GM18498 (cell line): ENCODE results near the gene RND1.

Experiments used
- ATAC-seq: cut with Tn5 transposase; IDR thresholded peaks from one replicate; pipeline ENCODE4 v1.9.1; 2021; ENCODE audit warnings: mild to moderate bottlenecking, moderate library complexity; ENCODE audit not compliant: unreplicated experiment

Gene RND1

DNA sequence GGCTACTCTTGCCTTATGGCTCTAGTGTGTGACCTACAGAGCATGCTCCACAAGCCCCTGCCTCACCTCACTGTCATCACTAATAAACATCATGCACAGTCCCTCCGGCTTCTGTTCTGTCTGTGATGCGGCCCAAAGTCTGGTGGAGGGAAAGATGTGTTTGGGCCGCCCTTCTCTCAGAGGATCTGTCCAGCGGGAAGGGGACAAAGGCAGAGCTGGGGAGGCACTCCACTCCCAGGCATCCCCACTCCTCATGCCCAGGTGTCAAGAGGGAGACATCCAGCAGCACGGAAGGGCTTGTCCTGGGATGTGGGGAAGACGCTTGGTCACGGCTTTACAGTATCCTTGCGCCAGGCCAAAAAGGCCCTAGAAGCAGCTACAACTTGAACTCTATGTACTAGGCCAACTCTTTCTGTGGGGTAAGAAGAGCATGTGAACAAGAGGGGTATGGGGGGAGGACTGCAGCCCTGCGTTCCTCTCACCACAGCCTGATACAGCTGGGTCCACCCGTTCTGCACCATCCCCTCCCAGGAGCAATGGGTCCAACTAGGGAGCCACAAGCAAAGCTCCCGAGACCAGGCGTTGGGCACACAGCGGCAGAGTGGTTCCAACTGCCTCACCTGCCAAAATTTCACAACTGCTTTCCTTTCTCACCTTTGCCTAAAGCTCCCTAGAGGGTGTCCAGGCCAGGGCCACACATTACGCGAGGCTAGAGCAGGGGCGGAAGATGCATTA lies 36.7 kb downstream of the RND1 start:
- no peak for ATAC-seq

DNA sequence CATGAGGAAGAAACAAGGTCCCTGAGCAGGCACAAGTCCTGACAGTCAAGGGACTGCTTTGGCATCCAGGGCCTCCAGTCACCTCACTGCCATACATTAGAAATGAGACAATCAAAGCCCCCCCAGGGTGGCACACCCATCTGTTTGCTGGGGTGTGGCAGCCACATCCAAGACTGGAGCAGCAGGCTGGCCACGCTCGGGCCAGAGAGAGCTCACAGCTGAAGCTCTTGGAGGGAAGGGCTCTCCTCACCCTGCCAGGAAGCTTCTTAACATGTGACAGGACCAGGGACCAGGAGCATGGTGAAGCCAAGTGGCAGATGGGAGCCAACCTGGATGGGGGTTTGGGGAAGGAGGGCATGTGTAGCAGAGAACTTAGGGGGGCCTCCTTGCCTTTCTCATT lies 37.4 kb downstream of the RND1 start:
- ATAC-seq: no peak

DNA sequence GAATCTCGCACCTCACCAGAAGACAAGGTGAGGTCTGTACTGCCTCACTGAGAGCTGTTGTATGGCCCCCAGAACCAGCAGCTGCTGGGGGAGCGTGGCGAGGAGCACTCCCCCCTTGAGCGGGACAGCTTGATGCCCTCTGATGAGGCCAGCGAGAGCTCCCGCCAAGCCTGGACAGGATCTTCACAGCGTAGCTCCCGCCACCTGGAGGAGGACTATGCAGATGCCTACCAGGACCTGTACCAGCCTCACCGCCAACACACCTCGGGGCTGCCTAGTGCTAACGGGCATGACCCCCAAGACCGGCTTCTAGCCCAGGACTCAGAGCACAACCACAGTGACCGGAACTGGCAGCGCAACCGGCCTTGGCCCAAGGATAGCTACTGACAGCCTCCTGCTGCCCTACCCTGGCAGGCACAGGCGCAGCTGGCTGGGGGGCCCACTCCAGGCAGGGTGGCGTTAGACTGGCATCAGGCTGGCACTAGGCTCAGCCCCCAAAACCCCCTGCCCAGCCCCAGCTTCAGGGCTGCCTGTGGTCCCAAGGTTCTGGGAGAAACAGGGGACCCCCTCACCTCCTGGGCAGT lies 38.1 kb downstream of the RND1 start:
- no peak for ATAC-seq

DNA sequence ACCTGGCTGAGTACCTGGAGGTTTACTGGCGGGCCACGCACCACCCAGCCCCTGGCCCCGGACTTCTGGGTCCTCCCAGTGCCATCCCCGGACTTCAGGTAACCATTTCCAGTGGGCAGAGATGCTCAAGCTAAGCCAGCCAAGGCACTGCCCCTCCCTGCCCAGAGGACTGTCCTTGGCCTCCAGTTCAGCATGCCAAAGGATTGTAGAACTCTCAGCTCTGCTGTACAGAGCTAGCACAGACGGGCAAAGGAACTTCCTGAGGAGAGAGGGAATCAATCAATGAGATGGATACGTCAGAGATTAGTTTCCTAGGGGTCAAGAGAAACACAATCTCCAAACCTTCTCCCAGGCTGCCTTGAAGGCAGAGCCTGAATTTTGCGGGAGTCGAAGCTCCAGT lies 38.6 kb downstream of the RND1 start:
- ATAC-seq: no peak

DNA sequence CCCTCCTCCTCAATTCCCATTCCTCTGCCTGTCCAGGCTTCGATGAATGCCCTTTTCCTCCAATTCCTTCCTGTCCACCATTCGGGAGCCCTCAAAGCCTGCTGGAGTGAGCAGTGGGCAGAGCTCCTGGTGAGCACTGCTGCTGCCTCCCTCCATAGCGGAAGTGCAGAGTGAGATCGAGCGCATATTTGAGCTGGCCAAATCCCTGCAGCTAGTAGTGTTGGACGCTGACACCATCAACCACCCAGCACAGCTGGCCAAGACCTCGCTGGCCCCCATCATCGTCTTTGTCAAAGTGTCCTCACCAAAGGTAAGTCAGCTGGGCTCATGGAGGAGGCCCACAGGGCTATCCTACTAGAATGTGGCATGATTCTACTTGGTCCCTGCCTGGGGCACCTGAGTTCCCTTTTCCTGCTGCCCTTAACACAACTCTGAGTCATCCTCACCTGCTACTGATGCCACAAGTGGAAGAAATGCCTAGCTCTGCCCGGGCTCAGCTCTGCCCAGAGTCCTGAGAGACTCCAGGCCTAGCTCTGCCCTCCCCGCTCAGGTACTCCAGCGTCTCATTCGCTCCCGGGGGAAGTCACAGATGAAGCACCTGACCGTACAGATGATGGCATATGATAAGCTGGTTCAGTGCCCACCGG lies 39.3 kb downstream of the RND1 start:
- no peak for ATAC-seq

DNA sequence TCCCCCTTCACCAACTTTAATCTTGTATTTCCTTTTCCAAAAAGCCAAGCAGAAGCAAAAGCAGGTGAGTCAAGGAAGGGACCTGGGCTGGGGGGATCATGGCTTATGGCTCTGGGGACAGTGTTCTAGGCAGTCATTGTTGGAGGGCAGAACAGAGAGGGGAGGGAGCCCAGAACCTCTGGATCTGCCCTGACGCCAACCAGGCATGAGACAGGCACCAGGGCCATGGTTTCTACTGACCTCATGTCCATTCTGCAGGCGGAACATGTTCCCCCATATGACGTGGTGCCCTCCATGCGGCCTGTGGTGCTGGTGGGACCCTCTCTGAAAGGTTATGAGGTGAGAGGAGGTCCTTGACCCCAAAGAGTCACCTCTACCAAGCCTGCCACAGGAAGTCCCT lies 40.8 kb downstream of the RND1 start:
- ATAC-seq: no peak

DNA sequence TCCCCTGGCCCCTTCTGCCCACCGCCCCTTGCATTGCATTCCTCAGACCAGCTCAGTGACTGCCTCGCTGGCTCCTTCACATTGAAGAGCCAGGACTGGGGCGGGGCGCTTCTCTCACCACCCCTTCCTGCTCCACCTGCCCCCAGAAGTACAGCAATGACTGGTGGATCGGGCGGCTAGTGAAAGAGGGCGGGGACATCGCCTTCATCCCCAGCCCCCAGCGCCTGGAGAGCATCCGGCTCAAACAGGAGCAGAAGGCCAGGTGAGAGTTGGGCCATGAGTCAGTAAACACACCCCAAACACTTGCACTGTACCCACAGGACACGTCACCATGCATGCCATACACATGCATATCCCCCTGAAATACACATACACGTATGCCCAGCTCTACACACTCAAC lies 41.6 kb downstream of the RND1 start:
- no peak for ATAC-seq

DNA sequence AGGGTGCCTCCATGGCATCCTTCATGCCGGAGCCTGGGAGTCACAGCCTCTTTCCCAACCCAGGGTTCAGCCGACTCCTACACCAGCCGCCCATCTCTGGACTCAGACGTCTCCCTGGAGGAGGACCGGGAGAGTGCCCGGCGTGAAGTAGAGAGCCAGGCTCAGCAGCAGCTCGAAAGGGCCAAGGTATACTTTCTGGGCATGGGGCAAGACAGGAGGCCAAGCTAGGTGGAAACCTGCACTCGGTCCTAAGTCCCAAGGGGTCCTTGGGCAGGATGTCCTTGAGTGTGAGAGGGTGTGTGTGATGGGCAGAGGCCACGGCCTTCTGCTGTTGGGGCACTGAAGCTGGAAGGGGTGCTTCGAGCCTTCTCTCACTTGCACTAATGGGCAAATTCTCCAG lies 42.4 kb downstream of the RND1 start:
- no peak for ATAC-seq

DNA sequence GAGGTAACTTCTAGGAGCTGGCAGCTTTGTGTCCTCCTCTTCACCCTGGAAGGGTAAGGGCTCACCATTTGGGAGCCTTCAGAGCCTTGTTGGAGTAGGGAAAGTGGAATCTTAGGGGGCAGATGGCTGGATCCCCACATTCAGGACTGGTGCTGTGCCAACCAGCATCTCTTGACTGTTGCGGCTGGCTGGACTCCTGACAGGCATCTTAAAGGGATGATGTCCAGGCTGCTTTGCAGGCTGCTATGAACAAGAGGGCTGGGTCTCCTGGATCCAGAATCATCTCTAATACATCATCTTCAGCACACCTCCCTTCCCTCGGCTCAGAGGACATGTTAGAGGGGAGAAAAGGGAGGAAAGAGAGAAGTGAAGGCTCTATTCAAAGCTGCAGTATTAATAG lies 43.0 kb downstream of the RND1 start:
- ATAC-seq: no peak

DNA sequence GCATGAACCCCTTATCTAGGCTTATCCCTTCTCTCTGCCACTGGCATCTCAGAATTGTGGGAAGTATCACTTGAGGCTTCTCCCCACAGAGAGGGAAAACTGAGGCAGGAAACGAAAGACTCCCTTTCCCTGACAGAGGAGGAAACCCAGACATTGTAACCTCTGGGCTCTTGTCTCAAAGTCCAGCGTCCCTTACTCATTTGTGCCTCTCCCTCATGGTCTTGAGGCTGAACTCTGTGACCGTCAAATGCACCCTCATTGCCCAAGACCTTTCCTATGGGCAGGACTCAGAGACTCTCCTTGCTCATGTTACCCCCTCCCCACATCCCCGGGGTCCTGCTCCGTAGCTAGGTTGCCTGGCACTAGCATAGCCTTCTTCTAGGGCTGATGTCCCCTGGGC lies 43.5 kb downstream of the RND1 start:
- no peak for ATAC-seq

DNA sequence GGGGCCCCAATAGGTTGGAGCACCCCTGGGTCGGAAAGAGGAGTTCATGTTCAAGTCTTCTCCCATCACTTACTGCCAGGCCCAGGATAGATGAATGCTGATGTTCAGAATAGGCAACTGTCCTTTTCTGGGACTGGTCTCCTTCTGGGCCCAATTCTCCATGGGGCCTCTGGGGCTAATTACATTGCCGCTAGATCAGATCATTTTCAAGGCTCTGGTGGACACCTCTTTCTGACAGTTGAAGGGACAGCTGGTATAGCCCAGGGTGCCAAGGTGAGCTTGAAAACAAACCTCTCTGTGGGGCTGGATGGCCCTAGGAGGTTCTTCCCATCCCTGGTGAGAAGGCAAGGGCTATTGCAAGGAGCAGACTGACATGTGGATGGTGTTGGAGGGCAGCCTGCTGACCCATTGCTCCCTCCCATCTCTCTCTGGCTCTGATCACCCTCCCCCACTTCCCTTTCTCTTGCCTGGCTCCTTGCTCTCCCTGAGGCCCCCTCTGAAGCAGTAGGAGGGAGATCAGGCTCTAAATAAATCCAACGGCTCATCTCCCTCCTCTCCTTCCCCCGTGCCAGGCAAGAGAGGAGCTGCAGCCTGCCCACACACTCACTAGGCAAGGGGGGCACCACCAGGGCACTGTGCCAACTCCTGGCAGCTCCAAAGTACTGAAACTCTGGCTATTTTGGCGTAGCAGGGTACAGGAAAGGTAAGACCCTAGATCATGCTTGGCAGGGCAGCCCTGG lies 45.5 kb downstream of the RND1 start:
- no peak for ATAC-seq

DNA sequence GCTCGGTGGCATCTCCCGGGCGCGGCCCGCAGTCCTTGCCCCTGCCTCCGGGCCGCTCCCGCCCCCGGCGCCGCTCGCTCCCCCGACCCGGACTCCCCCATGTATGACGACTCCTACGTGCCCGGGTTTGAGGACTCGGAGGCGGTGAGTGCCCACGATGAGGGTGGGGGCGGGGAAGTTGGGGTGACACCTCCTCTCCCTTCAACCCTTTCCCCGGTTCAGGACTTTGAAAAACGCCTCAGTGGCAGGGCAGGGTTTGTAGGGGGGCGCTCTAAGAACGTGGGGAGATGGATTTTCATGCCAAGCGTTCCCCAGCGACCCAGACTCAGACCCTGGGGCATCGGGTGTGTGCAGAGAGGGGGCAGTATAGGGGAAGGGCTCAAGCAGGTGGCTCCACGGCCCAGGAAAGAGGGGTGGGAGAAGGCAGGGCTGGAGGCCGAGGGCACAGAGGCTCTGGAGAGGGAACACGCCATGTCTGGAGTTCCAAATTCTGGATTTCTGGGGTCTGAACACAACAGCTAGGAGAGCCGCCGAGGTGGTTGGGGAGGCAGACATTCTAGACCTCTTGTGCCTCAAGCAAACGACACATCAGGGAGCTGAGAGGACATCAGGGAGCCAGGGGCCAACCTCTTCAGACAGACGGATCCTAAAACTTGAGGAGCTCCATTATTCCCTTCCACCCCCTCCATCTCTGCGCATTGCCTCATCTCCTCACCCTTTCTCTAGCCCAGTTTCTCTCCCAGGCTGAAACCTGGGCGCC lies 46.7 kb downstream of the RND1 start:
- ATAC-seq: no peak

DNA sequence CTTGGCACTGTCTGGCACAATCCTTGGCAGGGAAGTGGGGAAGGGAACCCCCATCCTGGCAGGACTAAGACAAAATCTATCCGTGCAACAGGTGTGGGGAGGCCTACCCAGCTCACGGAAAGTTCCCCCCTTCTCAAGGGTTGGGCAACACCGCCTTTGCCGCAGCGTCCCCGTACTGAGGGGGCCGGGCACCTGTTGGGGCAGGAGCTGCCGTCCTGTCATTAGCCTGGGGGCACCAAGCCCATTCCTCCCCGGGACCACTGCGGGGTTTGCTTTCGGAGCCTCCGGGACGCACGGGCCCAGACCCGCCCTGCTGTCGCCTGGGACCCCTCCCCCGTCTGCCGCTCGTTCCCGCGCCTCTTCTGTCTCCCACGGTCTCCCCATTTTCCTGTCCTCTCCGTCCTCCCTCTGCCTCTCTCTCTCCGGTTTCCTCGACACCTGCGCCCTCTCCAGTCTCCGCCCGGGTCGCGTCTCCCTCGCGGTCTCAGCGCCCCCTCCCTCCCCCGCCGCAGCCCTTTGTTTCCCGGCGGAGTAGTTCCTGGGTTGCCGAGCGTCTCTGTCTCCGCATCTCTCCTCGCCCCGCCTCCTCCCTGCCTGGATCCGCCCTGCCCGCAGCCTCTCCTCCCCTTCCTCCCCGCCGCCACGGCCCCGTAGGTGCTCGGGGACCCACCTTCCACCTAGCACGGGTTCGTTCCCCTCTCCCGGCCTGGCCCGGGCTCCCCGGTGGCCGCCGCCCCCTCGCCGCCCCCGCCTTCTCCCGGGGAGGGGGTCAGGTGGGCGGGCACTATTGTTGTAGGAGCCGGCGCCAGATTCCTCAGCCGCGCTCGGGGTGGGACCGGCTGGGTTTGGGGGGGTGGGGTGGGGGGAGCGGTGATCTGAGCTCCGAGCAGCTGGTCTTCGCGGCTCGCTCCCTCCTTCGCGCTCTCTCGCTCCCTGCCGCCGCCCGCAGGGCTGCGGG lies 47.5 kb downstream of the RND1 start, which contains the start of gene CACNB3:
Gene CACNB3 (plus strand): TSS at position 624 of the 958 bp plus-strand sequence. CDS start 434 bp downstream, outside the sequence.
- ATAC-seq: peak; percentile 40

DNA sequence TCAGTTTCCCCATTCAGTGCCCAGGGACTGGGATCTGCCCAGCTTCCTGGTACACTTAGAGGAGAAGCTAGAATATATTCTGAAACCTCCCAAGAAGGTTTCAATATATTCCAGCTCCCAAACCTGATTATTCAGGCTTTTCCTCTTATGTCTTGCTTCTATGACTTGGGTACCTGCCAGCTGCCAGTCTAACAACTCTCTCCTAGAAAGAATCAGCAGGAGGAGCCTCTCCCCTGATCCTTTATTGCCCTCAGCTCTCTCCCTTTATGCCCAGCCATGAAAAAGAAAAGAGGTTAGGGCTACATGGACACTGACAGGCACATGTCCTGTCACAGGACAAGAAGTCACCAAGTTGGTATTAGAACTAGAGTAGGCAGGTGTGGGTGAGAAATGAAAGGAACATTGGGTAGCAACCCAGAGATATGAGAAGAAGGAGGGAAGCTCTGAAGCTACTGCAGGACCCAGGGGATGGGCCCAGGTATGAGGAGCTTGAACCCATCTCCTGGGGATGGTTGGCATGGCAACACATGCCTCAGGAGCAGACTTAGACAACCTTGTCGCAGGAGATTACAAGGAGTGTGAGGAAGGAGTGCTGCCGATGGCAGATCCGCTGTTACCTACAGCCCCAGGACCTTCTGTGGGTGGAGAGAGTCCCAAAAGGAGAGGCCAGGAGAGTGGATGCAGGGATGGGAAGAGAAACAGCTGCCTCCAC lies 49.4 kb downstream of the RND1 start:
- ATAC-seq: no peak

DNA sequence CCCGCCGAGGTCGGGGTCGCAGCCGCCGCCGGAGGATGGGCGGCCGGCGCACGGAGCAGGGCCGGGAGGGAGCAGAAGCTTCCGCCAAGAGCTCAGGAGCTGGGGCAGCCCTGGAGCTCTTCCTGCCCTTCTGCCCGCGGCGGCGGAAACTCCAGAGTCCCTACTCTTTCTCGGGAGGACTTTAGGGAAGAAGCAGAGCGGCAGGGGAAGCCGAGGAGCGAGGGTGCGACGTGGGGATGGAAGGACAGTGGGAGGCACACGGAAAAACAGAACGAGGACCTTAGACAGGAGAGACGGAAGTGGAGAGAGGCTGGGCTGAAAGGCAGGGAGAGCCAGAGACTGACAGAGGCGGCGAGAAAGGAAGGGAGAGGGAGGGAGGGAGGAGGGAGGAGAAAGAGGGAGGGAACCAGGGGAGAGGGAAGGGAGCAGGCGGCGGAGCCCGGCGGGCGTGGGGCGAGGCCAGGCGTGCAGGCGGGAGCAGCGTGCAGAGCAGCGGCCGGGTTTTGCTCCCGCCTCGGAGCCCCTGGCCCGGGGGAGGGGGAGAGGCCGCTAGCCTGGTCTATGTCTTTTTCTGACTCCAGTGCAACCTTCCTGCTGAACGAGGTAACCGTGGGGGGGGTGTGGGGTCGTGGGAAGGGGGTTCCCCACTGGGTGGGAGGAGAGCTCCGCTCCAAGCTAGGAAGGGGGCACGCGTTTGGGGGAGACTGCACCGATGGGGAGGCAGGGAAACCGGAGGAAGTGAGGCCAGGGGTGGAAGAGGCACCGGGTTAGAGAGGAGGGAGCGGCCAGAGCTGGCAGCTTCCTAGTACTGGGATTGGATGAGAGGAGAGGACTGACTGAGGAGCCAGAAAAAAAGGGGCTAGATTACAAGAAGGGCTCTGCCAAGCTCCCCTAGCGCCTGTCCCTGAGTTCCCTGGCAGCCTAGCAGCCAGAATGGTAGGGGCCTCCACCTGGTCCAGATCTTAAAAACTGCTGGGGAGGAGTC lies 50.3 kb downstream of the RND1 start:
- peak; percentile 30 for ATAC-seq

DNA sequence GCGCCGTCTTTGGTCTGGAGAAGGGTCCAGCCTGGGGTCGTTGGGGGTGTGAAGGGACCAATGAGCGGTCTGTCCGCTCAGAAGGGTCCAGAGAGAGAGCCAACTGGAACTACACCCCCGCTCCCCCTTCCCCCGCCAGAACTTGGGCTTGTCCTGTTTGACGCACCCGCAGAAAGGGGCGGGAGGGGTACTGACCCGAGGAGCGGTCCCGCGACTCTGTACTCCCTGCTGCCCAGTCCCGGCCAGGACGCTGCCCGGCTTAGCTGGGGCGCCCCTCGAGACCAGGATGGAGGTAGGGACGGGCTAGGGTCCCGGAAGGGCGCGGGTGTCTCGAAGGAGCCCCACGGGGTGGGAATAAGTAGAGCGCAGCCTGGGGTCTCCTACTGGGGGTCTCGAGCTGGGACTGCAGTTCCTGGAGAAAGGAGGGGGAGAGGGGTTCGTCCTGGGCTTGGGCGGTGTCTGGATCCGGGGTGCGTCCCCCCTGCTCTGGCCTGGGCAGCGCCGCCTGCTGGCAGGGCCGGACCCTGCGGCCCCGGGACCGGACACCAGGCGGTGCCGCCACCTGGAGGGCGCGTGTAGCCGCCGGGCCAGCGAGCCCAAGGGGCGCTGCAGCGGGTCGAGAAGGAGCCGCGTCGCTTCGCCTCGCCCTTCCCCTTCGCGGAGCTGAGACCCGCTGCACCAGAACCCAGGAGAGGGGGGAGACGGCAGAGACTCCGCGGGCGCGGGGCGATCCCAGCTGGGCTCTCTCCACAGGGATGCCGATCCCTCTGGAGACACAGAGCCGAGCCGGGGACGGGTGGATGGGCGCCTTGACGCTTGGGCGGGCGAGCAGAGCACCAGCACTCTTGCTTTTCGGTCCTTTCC lies 51.2 kb downstream of the RND1 start:
- peak; percentile 80 for ATAC-seq
